ENCODE measurements around the gene NFU1.
"Not testable (repeated sequence)": the region's sequence is repeated elsewhere in the genome, so short reads cannot be mapped to it uniquely, and the experiment has no call there.

Gene NFU1

GRCh38 chr2:69387770-69388481 lies 49.3 kb downstream of the NFU1 start:
- no peak for DNase-seq (ENCODE audit: low read depth in 1 of 2, low spot score in 1 of 2)

- peak; percentile 83 to 84 for DNase-seq (ENCODE audit: low read depth in 1 of 2, low spot score in 1 of 2)
Observed at GRCh38 chr2:69386789-69387734, 50.2 kb downstream of the NFU1 start, which contains the start of gene GFPT1. GFPT1 (minus strand) TSS chr2:69387227; CDS start chr2:69387071, 156 bp downstream.

GRCh38 chr2:69386360-69386759 lies 50.9 kb downstream of the NFU1 start:
- no peak for DNase-seq (ENCODE audit: low read depth in 1 of 2, low spot score in 1 of 2)

- no peak for DNase-seq (ENCODE audit: low read depth in 1 of 2, low spot score in 1 of 2)
Observed at GRCh38 chr2:69385443-69386151, 51.6 kb downstream of the NFU1 start.

GRCh38 chr2:69384618-69385081 lies 52.6 kb downstream of the NFU1 start:
- DNase-seq (ENCODE audit: low read depth in 1 of 2, low spot score in 1 of 2): no peak

- DNase-seq (ENCODE audit: low read depth in 1 of 2, low spot score in 1 of 2): no peak
Observed at GRCh38 chr2:69383176-69383812, 53.9 kb downstream of the NFU1 start.

- no peak for DNase-seq (ENCODE audit: low read depth in 1 of 2, low spot score in 1 of 2)
Observed at GRCh38 chr2:69382547-69382946, 54.7 kb downstream of the NFU1 start.

- DNase-seq (ENCODE audit: low read depth in 1 of 2, low spot score in 1 of 2): no peak
Observed at GRCh38 chr2:69381337-69381737, 55.9 kb downstream of the NFU1 start.

- no peak for DNase-seq (ENCODE audit: low read depth in 1 of 2, low spot score in 1 of 2)
Observed at GRCh38 chr2:69380072-69380917, 56.9 kb downstream of the NFU1 start.

GRCh38 chr2:69376403-69376802 lies 60.8 kb downstream of the NFU1 start:
- DNase-seq (ENCODE audit: low read depth in 1 of 2, low spot score in 1 of 2): no peak

- DNase-seq (ENCODE audit: low read depth in 1 of 2, low spot score in 1 of 2): no peak
Observed at GRCh38 chr2:69375494-69376353, 61.5 kb downstream of the NFU1 start.

- no peak for DNase-seq (ENCODE audit: low read depth in 1 of 2, low spot score in 1 of 2)
Observed at GRCh38 chr2:69372767-69373166, 64.5 kb downstream of the NFU1 start.

GRCh38 chr2:69369802-69370201 lies 67.4 kb downstream of the NFU1 start:
- DNase-seq (ENCODE audit: low read depth in 1 of 2, low spot score in 1 of 2): no peak

- DNase-seq (ENCODE audit: low read depth in 1 of 2, low spot score in 1 of 2): no peak
Observed at GRCh38 chr2:69368588-69368987, 68.6 kb downstream of the NFU1 start.

GRCh38 chr2:69359371-69359770 lies 77.9 kb downstream of the NFU1 start:
- DNase-seq (ENCODE audit: low read depth in 1 of 2, low spot score in 1 of 2): no peak

- DNase-seq (ENCODE audit: low read depth in 1 of 2, low spot score in 1 of 2): no peak
Observed at GRCh38 chr2:69358914-69359313, 78.3 kb downstream of the NFU1 start.

GRCh38 chr2:69356471-69356870 lies 80.8 kb downstream of the NFU1 start:
- DNase-seq (ENCODE audit: low read depth in 1 of 2, low spot score in 1 of 2): no peak

GRCh38 chr2:69354976-69355375 lies 82.3 kb downstream of the NFU1 start:
- not testable (repeated sequence) for DNase-seq (ENCODE audit: low read depth in 1 of 2, low spot score in 1 of 2)

- no peak for DNase-seq (ENCODE audit: low read depth in 1 of 2, low spot score in 1 of 2)
Observed at GRCh38 chr2:69353360-69353759, 83.9 kb downstream of the NFU1 start.
